HepG2 (cell line): ENCODE measurements around the gene FRS2. TPM values are rescaled to one million over a fixed set of nuclear protein-coding genes. Genes with fewer than 3 reads are reported as not detected.

Experiments
- CAMTA2 ChIP-seq: sonication (generic); formaldehyde crosslinking; IDR thresholded peaks from 2 replicates; pipeline ENCODE4 v1.4.0; 2020; ENCODE audit warnings: mild to moderate bottlenecking, missing genetic modification reagents, borderline replicate concordance
- CHD2 ChIP-seq: IDR thresholded peaks from 2 replicates; pipeline ENCODE4 v1.6.1; 2011; ENCODE audit warnings: low read depth, low read length, improper control_type of control experiment
- ELF1 ChIP-seq: sonication (generic); formaldehyde crosslinking; IDR thresholded peaks from 2 replicates; pipeline ENCODE4 v1.4.0; 2020; ENCODE audit warnings: missing genetic modification reagents
- NFKB2 ChIP-seq: sonication (generic); formaldehyde crosslinking; IDR thresholded peaks from 2 replicates; pipeline ENCODE4 v1.4.0; 2020; ENCODE audit warnings: missing genetic modification reagents, borderline replicate concordance
- NPAS2 ChIP-seq: sonication (generic); formaldehyde crosslinking; IDR thresholded peaks from 2 replicates; pipeline ENCODE4 v1.8.0; 2022; ENCODE audit warnings: mild to moderate bottlenecking, missing genetic modification reagents, borderline replicate concordance
- POLR2AphosphoS2 ChIP-seq: IDR thresholded peaks from 2 replicates; pipeline ENCODE4 v1.6.1; 2011; ENCODE audit warnings: low read depth, low read length, improper control_type of control experiment
- RARG ChIP-seq: sonication (generic); formaldehyde crosslinking; IDR thresholded peaks from 2 replicates; pipeline ENCODE4 v1.4.0; 2020; ENCODE audit warnings: low read depth, mild to moderate bottlenecking, missing genetic modification reagents
- RFXANK ChIP-seq: IDR thresholded peaks from 2 replicates; pipeline ENCODE4 v1.6.1; 2016
- SALL1 ChIP-seq: sonication (generic); formaldehyde crosslinking; IDR thresholded peaks from 2 replicates; pipeline ENCODE4 v1.8.0; 2022; ENCODE audit warnings: mild to moderate bottlenecking, missing genetic modification reagents
- SRSF4 ChIP-seq: fragments of 200-400 bp; formaldehyde crosslinking; IDR thresholded peaks from one replicate; pipeline ENCODE4 v1.6.1; 2018; ENCODE audit warnings: mild to moderate bottlenecking, low read depth, low read length, moderate library complexity; ENCODE audit not compliant: poor library complexity, severe bottlenecking
- TOPORS ChIP-seq: sonication (generic); formaldehyde crosslinking; IDR thresholded peaks from 2 replicates; pipeline ENCODE4 v1.8.0; 2023; ENCODE audit warnings: mild to moderate bottlenecking, missing genetic modification reagents
- ZNF24 ChIP-seq: fragments of 450-650 bp; IDR thresholded peaks from 2 replicates; pipeline ENCODE4 v1.6.1; 2017; ENCODE audit warnings: antibody characterized with exemption, mild to moderate bottlenecking
- ZNF446 ChIP-seq: sonication (generic); formaldehyde crosslinking; IDR thresholded peaks from 2 replicates; pipeline ENCODE4 v1.5.0; 2020; ENCODE audit warnings: mild to moderate bottlenecking, missing genetic modification reagents
- ZSCAN9 ChIP-seq: IDR thresholded peaks from 2 replicates; pipeline ENCODE4 v1.6.1; 2016; ENCODE audit warnings: borderline replicate concordance
- polyA plus RNA-seq, 8 experiments: library from polyadenylated mRNA; depleted of rRNA in 3 of 8; stranded (reverse) in 7 of 8; unstranded in 1 of 8; fragments of >200 nt; fragmentation: Illumina TruSeq in 4 of 8; extraction: Trizol in 4 of 8; gene quantifications; 2 replicates each; pipeline versions ENCODE4 v1.2.1 to v1.2.3, GENCODE V29; 2011 to 2016; ENCODE audit warnings: low read depth in 4 of 8, missing spikeins in 1 of 8, mixed read lengths in 1 of 8; ENCODE audit not compliant: insufficient read depth in 1 of 8
- total RNA-seq, 5 experiments: library from RNA; depleted of rRNA; stranded (reverse); fragments of >200 nt; fragmentation: Illumina TruSeq; extraction: Trizol; gene quantifications; 2 replicates each; pipeline ENCODE4 v1.2.3, GENCODE V29; 2016; ENCODE audit warnings: low read depth in 1 of 5
- TF ChIP-seq, protein P1 (sequence below): sonication (generic); formaldehyde crosslinking; IDR thresholded peaks from 2 replicates; pipeline ENCODE4 v1.5.1; 2020; ENCODE audit warnings: mild to moderate bottlenecking, missing genetic modification reagents, moderate library complexity
- TF ChIP-seq, protein P2 (sequence below), 2 experiments: sonication (generic) in 1 of 2; formaldehyde crosslinking in 1 of 2; IDR thresholded peaks; 2 replicates each; pipeline versions ENCODE4 v1.6.1 to v1.9.0; 2014 to 2022; ENCODE audit warnings: antibody characterized with exemption in 1 of 2, borderline replicate concordance in 1 of 2, inconsistent platforms in 1 of 2, low read depth in 1 of 2, missing genetic modification reagents in 1 of 2
- TF ChIP-seq, protein P3 (sequence below): sonication (generic); formaldehyde crosslinking; IDR thresholded peaks from 2 replicates; pipeline ENCODE4 v1.8.1; 2023; ENCODE audit warnings: mild to moderate bottlenecking, missing genetic modification reagents

FRS2 gene
- total and polyA plus RNA-seq, 2 of the 13 experiments (the other 11 are each of a cell fraction or from before 2014, with no cell fraction given), result 8.3 to 16.8 TPM

DNA sequence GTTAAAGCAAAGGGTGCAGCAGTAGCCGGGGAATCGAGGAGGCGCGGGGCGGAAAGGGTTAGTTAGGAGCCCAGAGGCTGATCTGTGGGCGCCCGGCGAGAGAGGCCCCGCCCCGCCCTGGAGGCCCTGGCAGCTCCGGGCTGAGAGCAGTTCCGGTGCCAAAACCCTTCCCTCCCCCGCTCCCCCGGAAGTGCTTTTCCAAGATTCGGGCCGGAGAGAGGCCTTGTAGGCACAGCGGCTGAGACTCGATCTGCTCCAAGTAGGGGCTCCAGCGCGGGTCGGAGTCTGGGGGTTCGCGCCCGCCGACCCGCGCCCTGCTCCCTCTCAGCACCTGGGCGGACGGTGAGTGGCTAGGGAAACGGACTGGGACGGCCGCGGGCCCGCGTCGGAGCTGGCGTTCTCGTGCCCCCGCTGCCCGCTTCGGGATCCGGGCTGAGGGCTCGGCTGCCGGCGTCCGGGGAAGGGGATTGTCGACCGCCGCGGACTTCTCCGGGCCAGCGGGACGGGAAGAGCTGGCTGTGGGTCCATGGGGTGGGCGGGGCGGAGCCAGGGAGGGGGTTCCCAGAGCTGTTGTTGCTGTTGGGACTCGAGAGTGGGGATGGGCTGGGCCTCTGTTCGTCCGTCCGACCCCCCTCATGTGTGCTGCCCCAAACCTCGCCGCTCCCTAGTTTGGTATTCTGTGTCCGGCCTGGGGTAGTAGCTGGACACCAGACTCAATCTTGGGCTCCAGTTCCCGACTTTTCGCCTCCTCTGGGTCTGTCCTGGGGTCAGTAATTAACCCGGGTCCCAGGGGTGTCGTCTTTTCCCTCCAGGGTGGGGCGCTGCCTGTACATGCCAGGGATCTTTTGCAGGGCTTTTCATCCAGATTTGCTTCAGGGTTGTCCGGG, at the start of gene FRS2 (continued):
- TF ChIP-seq NPAS2, result no peak
- no peak for TF ChIP-seq POLR2AphosphoS2
- TF ChIP-seq SALL1 (CRISPR knock-in tag), result peak; percentile 73
- TF ChIP-seq ZSCAN9 (CRISPR knock-in tag), result no peak
- TF ChIP-seq ELF1 (CRISPR knock-in tag), result peak; percentile 69
- TF ChIP-seq, protein P1, sequence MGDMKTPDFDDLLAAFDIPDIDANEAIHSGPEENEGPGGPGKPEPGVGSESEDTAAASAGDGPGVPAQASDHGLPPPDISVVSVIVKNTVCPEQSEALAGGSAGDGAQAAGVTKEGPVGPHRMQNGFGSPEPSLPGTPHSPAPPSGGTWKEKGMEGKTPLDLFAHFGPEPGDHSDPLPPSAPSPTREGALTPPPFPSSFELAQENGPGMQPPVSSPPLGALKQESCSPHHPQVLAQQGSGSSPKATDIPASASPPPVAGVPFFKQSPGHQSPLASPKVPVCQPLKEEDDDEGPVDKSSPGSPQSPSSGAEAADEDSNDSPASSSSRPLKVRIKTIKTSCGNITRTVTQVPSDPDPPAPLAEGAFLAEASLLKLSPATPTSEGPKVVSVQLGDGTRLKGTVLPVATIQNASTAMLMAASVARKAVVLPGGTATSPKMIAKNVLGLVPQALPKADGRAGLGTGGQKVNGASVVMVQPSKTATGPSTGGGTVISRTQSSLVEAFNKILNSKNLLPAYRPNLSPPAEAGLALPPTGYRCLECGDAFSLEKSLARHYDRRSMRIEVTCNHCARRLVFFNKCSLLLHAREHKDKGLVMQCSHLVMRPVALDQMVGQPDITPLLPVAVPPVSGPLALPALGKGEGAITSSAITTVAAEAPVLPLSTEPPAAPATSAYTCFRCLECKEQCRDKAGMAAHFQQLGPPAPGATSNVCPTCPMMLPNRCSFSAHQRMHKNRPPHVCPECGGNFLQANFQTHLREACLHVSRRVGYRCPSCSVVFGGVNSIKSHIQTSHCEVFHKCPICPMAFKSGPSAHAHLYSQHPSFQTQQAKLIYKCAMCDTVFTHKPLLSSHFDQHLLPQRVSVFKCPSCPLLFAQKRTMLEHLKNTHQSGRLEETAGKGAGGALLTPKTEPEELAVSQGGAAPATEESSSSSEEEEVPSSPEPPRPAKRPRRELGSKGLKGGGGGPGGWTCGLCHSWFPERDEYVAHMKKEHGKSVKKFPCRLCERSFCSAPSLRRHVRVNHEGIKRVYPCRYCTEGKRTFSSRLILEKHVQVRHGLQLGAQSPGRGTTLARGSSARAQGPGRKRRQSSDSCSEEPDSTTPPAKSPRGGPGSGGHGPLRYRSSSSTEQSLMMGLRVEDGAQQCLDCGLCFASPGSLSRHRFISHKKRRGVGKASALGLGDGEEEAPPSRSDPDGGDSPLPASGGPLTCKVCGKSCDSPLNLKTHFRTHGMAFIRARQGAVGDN, result peak; percentile 86
- TF ChIP-seq TOPORS (CRISPR knock-in tag), result peak; percentile 38; the same call in 1 of the 2 replicates
- no peak for TF ChIP-seq RARG (CRISPR knock-in tag)
- no peak for TF ChIP-seq SRSF4
- TF ChIP-seq, protein P2, sequence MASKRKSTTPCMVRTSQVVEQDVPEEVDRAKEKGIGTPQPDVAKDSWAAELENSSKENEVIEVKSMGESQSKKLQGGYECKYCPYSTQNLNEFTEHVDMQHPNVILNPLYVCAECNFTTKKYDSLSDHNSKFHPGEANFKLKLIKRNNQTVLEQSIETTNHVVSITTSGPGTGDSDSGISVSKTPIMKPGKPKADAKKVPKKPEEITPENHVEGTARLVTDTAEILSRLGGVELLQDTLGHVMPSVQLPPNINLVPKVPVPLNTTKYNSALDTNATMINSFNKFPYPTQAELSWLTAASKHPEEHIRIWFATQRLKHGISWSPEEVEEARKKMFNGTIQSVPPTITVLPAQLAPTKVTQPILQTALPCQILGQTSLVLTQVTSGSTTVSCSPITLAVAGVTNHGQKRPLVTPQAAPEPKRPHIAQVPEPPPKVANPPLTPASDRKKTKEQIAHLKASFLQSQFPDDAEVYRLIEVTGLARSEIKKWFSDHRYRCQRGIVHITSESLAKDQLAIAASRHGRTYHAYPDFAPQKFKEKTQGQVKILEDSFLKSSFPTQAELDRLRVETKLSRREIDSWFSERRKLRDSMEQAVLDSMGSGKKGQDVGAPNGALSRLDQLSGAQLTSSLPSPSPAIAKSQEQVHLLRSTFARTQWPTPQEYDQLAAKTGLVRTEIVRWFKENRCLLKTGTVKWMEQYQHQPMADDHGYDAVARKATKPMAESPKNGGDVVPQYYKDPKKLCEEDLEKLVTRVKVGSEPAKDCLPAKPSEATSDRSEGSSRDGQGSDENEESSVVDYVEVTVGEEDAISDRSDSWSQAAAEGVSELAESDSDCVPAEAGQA (IDR thresholded peaks at IDR 0.05; ENCODE audit: low read depth), result no peak
- TF ChIP-seq, protein P2 (CRISPR knock-in tag; IDR thresholded peaks at IDR 0.05; ENCODE audit: borderline replicate concordance), result no peak
- peak; percentile 55; the same call in 1 of the 2 replicates for TF ChIP-seq NFKB2
- no peak for TF ChIP-seq RFXANK (CRISPR knock-in tag)
- no peak for TF ChIP-seq CHD2
- TF ChIP-seq, protein P3, sequence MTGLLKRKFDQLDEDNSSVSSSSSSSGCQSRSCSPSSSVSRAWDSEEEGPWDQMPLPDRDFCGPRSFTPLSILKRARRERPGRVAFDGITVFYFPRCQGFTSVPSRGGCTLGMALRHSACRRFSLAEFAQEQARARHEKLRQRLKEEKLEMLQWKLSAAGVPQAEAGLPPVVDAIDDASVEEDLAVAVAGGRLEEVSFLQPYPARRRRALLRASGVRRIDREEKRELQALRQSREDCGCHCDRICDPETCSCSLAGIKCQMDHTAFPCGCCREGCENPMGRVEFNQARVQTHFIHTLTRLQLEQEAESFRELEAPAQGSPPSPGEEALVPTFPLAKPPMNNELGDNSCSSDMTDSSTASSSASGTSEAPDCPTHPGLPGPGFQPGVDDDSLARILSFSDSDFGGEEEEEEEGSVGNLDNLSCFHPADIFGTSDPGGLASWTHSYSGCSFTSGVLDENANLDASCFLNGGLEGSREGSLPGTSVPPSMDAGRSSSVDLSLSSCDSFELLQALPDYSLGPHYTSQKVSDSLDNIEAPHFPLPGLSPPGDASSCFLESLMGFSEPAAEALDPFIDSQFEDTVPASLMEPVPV, result 0 out of 2 replicates have a peak, but pooled peaks have one; percentile 42
- TF ChIP-seq CAMTA2 (CRISPR knock-in tag), result no peak
- peak; percentile 75 for TF ChIP-seq ZNF446
- no peak for TF ChIP-seq ZNF24
